IMR-90 (cell line): ENCODE data around the gene LNP1. TPM values are rescaled to one million over a fixed set of nuclear protein-coding genes. Genes with fewer than 3 reads are reported as not detected.
A peak's percentile ranks its signal among the peaks of the same experiment; 100 is the strongest.

Experiments
- ATAC-seq: fragments of 200-7000 bp; cut with Tn5 transposase; 2 replicates; pipeline ENCODE4 v1.9.1; 2020; ENCODE audit warnings: low read depth, mild to moderate bottlenecking, moderate library complexity
- Bru-seq: library from RNA; stranded (reverse); fragments of 400-500 nt; gene quantifications from one replicate; lab custom pipeline; 2021; lab: Mats Ljungman, UMichigan
- BruChase-seq, 2 experiments: library from RNA; stranded (reverse); fragments of 400-500 nt; gene quantifications; one replicate each; lab custom pipeline; 2021; lab: Mats Ljungman, UMichigan
- BruUV-seq: library from RNA; stranded (reverse); fragments of 400-500 nt; replicated peaks from 2 replicates; lab custom pipeline; 2021; lab: Mats Ljungman, UMichigan
- CTCF ChIA-PET: fragments of 300-600 bp; formaldehyde crosslinking; extraction: SDS; loops from one replicate; lab custom pipeline; 2021; ENCODE audit warnings: antibody characterized with exemption; lab: Yijun Ruan, JAX
- POLR2A ChIA-PET: fragments of 300-600 bp; sonication (Branson Sonifier 250); formaldehyde crosslinking; loops from one replicate; lab custom pipeline; 2022; ENCODE audit warnings: antibody characterized with exemption; ENCODE audit not compliant: unreplicated experiment; lab: Charles Lee
- DNase-seq: peaks from one replicate; pipeline ENCODE4 v3.0.0; 2013
- H2AFZ ChIP-seq: replicated peaks from 2 replicates; pipeline ENCODE3; 2013; ENCODE audit warnings: low read length, mild to moderate bottlenecking; ENCODE audit not compliant: poor library complexity
- H2AK5ac ChIP-seq: 2 replicates; pipeline ENCODE4 v1.6.1; 2013; ENCODE audit warnings: low read depth, low read length, inconsistent platforms
- H2AK9ac ChIP-seq: replicated peaks from 2 replicates; pipeline ENCODE3; 2013; ENCODE audit warnings: mild to moderate bottlenecking, low read depth, low read length, moderate library complexity; ENCODE audit not compliant: poor library complexity
- H2BK120ac ChIP-seq: 2 replicates; pipeline ENCODE4 v1.6.1; 2013; ENCODE audit warnings: low read depth, low read length, inconsistent platforms
- H2BK15ac ChIP-seq: 3 replicates; pipeline ENCODE4 v1.6.1; 2013; ENCODE audit warnings: low read depth, low read length, inconsistent platforms
- H2BK20ac ChIP-seq: 2 replicates; pipeline ENCODE4 v1.6.1; 2013; ENCODE audit warnings: low read depth, mild to moderate bottlenecking, inconsistent platforms, low read length, moderate library complexity
- H2BK5ac ChIP-seq: 2 replicates; pipeline ENCODE4 v1.6.1; 2013; ENCODE audit warnings: mild to moderate bottlenecking, low read depth, low read length, inconsistent platforms; ENCODE audit not compliant: poor library complexity, severe bottlenecking
- H3K14ac ChIP-seq: replicated peaks from 2 replicates; pipeline ENCODE4 v1.6.1; 2013; ENCODE audit warnings: low read depth, low read length, inconsistent platforms
- H3K18ac ChIP-seq: 2 replicates; pipeline ENCODE4 v1.6.1; 2013; ENCODE audit warnings: low read depth, low read length, control low read depth
- H3K23ac ChIP-seq: 2 replicates; pipeline ENCODE4 v1.6.1; 2013; ENCODE audit warnings: low read depth, low read length, inconsistent platforms
- H3K27ac ChIP-seq: 2 replicates; pipeline ENCODE4 v1.5.1; 2013; ENCODE audit warnings: mild to moderate bottlenecking, control low read depth, low read length; ENCODE audit not compliant: insufficient read depth
- H3K27me3 ChIP-seq: 2 replicates; pipeline ENCODE4 v1.6.1; 2013; ENCODE audit warnings: low read length; ENCODE audit not compliant: control insufficient read depth, insufficient read depth
- H3K36me3 ChIP-seq: 2 replicates; pipeline ENCODE4 v1.6.1; 2013; ENCODE audit warnings: low read length, mixed read lengths; ENCODE audit not compliant: control insufficient read depth, insufficient read depth
- H3K4ac ChIP-seq: 2 replicates; pipeline ENCODE4 v1.6.1; 2013; ENCODE audit warnings: low read depth, low read length, inconsistent platforms
- H3K4me1 ChIP-seq: 2 replicates; pipeline ENCODE4 v1.6.1; 2013; ENCODE audit warnings: low read length, mixed read lengths; ENCODE audit not compliant: control insufficient read depth, insufficient read depth
- H3K4me2 ChIP-seq: 2 replicates; pipeline ENCODE4 v1.6.1; 2013; ENCODE audit warnings: low read depth, mild to moderate bottlenecking, control low read depth, low read length, moderate library complexity
- H3K4me3 ChIP-seq: 2 replicates; pipeline ENCODE4 v1.5.1; 2013; ENCODE audit warnings: low read depth, mild to moderate bottlenecking, control low read depth, low read length, moderate library complexity; ENCODE audit not compliant: insufficient read depth
- H3K56ac ChIP-seq: 2 replicates; pipeline ENCODE4 v1.6.1; 2013; ENCODE audit warnings: low read length, inconsistent platforms; ENCODE audit not compliant: insufficient read depth; ENCODE audit errors: extremely low read depth
- H3K79me1 ChIP-seq, 2 experiments: 2 replicates each; pipeline ENCODE4 v1.6.1; 2013; ENCODE audit warnings: low read length in 2 of 2, inconsistent platforms in 1 of 2, low read depth in 1 of 2
- H3K9ac ChIP-seq: 2 replicates; pipeline ENCODE4 v1.6.1; 2013; ENCODE audit warnings: low read depth, low read length, control low read depth
- H3K9me1 ChIP-seq: 2 replicates; pipeline ENCODE4 v1.6.1; 2013; ENCODE audit warnings: low read length, inconsistent platforms; ENCODE audit not compliant: insufficient read depth
- H3K9me3 ChIP-seq: 2 replicates; pipeline ENCODE4 v1.6.1; 2013; ENCODE audit warnings: low read length; ENCODE audit not compliant: control insufficient read depth, insufficient read depth
- H4K20me1 ChIP-seq: 2 replicates; pipeline ENCODE4 v1.6.1; 2013; ENCODE audit warnings: low read length, inconsistent platforms; ENCODE audit not compliant: insufficient read depth
- H4K5ac ChIP-seq: 2 replicates; pipeline ENCODE4 v1.6.1; 2013; ENCODE audit warnings: mild to moderate bottlenecking, low read depth, low read length, control low read depth
- H4K8ac ChIP-seq, 2 experiments: 2 replicates each; pipeline ENCODE4 v1.6.1; 2013; ENCODE audit warnings: low read depth in 2 of 2, low read length in 2 of 2, control low read depth in 1 of 2, inconsistent platforms in 1 of 2
- H4K91ac ChIP-seq: 2 replicates; pipeline ENCODE4 v1.6.1; 2013; ENCODE audit warnings: low read depth, low read length, inconsistent platforms; ENCODE audit not compliant: insufficient read depth
- CHD1 ChIP-seq: IDR thresholded peaks from 2 replicates; pipeline ENCODE4 v1.6.1; 2012; ENCODE audit warnings: low read depth, low read length, improper control_type of control experiment
- MAFK ChIP-seq: IDR thresholded peaks from 2 replicates; pipeline ENCODE4 v1.6.1; 2012; ENCODE audit warnings: low read depth, low read length, improper control_type of control experiment
- MAZ ChIP-seq: IDR thresholded peaks from 2 replicates; pipeline ENCODE4 v1.6.1; 2012; ENCODE audit warnings: low read depth, mild to moderate bottlenecking, low read length, improper control_type of control experiment, moderate library complexity, borderline replicate concordance
- MXI1 ChIP-seq: IDR thresholded peaks from 2 replicates; pipeline ENCODE4 v1.6.1; 2012; ENCODE audit warnings: low read depth, mild to moderate bottlenecking, low read length, moderate library complexity, borderline replicate concordance
- POLR2A ChIP-seq: IDR thresholded peaks from 2 replicates; pipeline ENCODE4 v1.6.1; 2012; ENCODE audit warnings: mild to moderate bottlenecking, low read depth, low read length
- WGBS, 2 experiments: methylation state at CpG; one replicate each; pipeline versions ENCODE4 v1.1.5 to v1.1.7; 2013; ENCODE audit warnings: missing lambda C conversion rate in 2 of 2; ENCODE audit not compliant: insufficient read length in 1 of 2; ENCODE audit errors: extremely low coverage in 2 of 2; 5-methylcytosine and 5-hydroxymethylcytosine counted together
- dilution Hi-C: fragments of 300-500 bp; cut with HindIII; formaldehyde crosslinking; loops from one replicate; pipeline ENCODE4 v1.14.3; 2018; ENCODE audit warnings: low sequenced_read_pairs; ENCODE audit not compliant: unreplicated experiment
- in situ Hi-C: fragments of 300-500 bp; cut with MboI; formaldehyde crosslinking; loops from 3 replicates; pipeline ENCODE4 v1.14.3; 2019; ENCODE audit warnings: low sequenced_read_pairs, inconsistent platforms, mixed read lengths
- intact Hi-C: fragments of 100-400 bp; cut with micrococcal nuclease; formaldehyde crosslinking; loops from 2 replicates; pipeline ENCODE4 v1.10.0; 2022
- long read RNA-seq: library from polyadenylated mRNA; unstranded; transcript quantifications from one replicate; pipeline ENCODE4 v2.0.0, GENCODE V29; 2021; ENCODE audit not compliant: unreplicated experiment
- polyA plus RNA-seq, 3 experiments: library from polyadenylated mRNA; depleted of rRNA; stranded (reverse); fragments of >200 nt; gene quantifications; 2 replicates each; pipeline ENCODE4 v1.2.3, GENCODE V29; 2012; ENCODE audit warnings: low replicate concordance in 1 of 3
- total RNA-seq: library from RNA; depleted of rRNA; stranded (reverse); fragments of >200 nt; gene quantifications from 2 replicates; pipeline ENCODE4 v1.2.3, GENCODE V29; 2012; rRNA removed
- TF ChIP-seq, protein P1 (sequence below): fragments of 150-350 bp; IDR thresholded peaks from 2 replicates; pipeline ENCODE4 v1.6.1; 2017; ENCODE audit warnings: mild to moderate bottlenecking, antibody characterized with exemption, low read length, low read depth

The LNP1 gene, protein sequence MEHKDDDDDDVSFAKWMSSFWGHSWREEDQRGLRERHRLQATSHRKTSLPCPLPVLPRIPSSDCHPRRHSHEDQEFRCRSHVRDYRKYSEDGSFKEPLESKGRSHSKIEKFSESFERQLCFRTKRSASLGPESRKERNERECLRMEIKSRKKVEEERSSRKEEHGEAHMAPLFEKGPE
- total RNA-seq = 2.2 and 4.4 TPM in 2 replicates
- polyA plus RNA-seq (2012; rRNA removed) = 2.3 and 2.4 TPM in 2 replicates
- 0.44 and 1.5 TPM in 2 replicates for polyA plus RNA-seq (2012; cell fraction: cytosol; rRNA removed)
- polyA plus RNA-seq (2012; cell fraction: nucleus; rRNA removed; ENCODE audit: low replicate concordance) = 0.14 and 1.4 TPM in 2 replicates
- Bru-seq, nascent RNA = percentile 44 among the genes with signal in this experiment
- percentile 52 among the genes with signal in this experiment for BruChase-seq, experiment 1, labeled RNA remaining after a 6-hour chase
- percentile 53 among the genes with signal in this experiment for BruChase-seq, experiment 2, labeled RNA remaining after a 2-hour chase
- long read RNA-seq, partial matches to known transcripts = 0 of 4 reads
- long read RNA-seq, other reads (novel, unspliced or antisense) = 0 of 4 reads

DNA sequence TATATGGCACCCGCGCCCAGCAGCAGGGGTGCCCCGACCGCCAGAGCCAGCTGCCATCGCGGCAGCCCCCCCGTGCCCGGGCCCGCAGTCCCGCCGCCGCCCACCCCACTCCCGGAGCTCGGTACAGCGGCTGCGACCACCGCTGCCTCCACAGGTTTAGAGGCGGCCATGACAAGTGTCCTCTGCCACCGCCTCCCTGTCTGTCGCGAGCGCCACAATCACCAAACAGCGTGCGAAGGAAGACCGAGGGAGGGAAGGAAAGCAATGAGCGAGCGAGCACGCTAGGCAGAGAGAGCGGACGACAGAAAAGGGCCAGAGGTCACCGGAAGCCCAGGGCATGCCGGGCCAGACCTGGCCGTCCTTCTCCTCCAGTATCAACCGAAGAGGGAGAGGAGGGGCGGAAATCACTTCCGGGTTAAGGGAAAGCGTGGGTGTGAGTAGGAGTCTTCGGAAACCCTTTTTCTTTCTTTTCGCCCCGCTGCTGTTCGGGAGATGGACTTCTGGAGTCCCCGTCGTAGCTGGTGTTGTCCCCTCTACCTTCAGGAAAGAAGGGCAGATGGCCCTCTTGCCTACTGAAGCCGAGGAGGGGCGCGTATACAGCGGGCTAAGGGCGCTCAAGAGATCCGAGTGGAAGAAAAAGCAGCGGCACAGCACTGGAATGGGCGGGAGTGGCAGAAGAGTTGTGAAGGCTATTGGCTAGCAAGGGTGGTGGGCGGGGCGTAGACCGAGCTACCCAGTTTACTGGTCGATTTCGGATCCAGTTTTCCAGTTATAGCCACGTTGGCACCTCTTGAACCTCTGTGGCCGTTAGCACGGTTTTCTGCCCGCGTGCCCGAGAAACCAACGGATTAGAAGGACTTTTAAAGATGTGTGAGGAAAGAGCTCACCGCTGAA, at the start of gene LNP1, which contains the start of gene TOMM70:
Gene LNP1, plus strand, starts transcription at position 760 of the 894 bp plus-strand sequence. CDS start 28,191 bp downstream, outside the sequence.
Gene TOMM70, minus strand, starts transcription at position 310 of the 894 bp plus-strand sequence. Its CDS starts 140 bp downstream, at position 170.
- Histone ChIP-seq H4K5ac (peak within 1 kb of the TSS; percentile 98), H2AFZ (peak within 1 kb of the TSS; percentile 99), H3K4ac (peak within 1 kb of the TSS; percentile 98), H3K14ac (peak within 1 kb of the TSS; percentile 99), H3K36me3 (no peaks in the 10 kb centered on the region), H4K20me1 (peaks cover 24% of the 10 kb centered on the region; the same call in 1 of the 2 replicates), H2AK9ac (peak within 1 kb of the TSS; percentile 98), H4K91ac (peak within 1 kb of the TSS; percentile 99), H3K23ac (peak within 1 kb of the TSS; percentile 100), H2BK120ac (peak within 1 kb of the TSS; percentile 96), H3K27ac (peak within 1 kb of the TSS; percentile 98), H3K4me1 (no peaks in the 10 kb centered on the region), H3K4me2 (peak within 1 kb of the TSS; percentile 98), H2BK20ac (peak within 1 kb of the TSS; percentile 70; the same call in 1 of the 2 replicates), H3K79me1 (peaks cover 0 to 37% of the 10 kb centered on the region in 2 experiments; a peak in 2 of 4 replicates), H2BK15ac (peak within 1 kb of the TSS; percentile 84; the same call in 2 of the 3 replicates), H3K27me3 (no peaks in the 10 kb centered on the region), H3K4me3 (peak within 1 kb of the TSS; percentile 60), H2BK5ac (peak within 1 kb of the TSS; percentile 95), H3K56ac (peak within 1 kb of the TSS; percentile 100), H2AK5ac (peak within 1 kb of the TSS; percentile 99), H3K9ac (peak within 1 kb of the TSS; percentile 99), H3K9me1 (no peaks in the 10 kb centered on the region; the same call in 1 of the 2 replicates), H3K9me3 (no peaks in the 10 kb centered on the region), H3K18ac (peak within 1 kb of the TSS; percentile 96), H4K8ac (peak within 1 kb of the TSS; percentile 96 to 99)
- ATAC-seq (peak; percentile 96), DNase-seq (peak; percentile 96)
- POLR2A ChIA-PET = interaction anchor here (0.5 to 1.6 kb wide), 6 partner anchors 12 to 443 kb away, joined by 3 to 7 read pairs (median 4); no protein-coding TSS in a partner anchor
- CTCF ChIA-PET = interaction anchor here (1.3 kb wide), 1 partner anchor 16 kb away, joined by 3 read pairs; no protein-coding TSS in a partner anchor
- no TSS peak for BruUV-seq
- in situ Hi-C loops = no loop called here
- WGBS, 2 experiments = 1% methylated on average over 17 of the region's 64 CpGs; no CpG with 5 or more reads in 1 of the 2 experiments
- peak; percentile 67; the same call in 1 of the 2 replicates for TF ChIP-seq MAZ
- TF ChIP-seq POLR2A = peak; percentile 94
- TF ChIP-seq MXI1 = peak; percentile 82
- TF ChIP-seq, protein P1, sequence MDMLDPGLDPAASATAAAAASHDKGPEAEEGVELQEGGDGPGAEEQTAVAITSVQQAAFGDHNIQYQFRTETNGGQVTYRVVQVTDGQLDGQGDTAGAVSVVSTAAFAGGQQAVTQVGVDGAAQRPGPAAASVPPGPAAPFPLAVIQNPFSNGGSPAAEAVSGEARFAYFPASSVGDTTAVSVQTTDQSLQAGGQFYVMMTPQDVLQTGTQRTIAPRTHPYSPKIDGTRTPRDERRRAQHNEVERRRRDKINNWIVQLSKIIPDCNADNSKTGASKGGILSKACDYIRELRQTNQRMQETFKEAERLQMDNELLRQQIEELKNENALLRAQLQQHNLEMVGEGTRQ = no peak
- no peak for TF ChIP-seq CHD1
- TF ChIP-seq MAFK = no peak
- dilution Hi-C loops = no loop called here
- intact Hi-C loops = loop anchor here (5.0 kb wide), 1 partner anchor 91 kb away; the partner anchor contains the start of gene TMEM45A
